GM18519 (cell line): Measurements from ENCODE around the gene AGPAT1.

Source experiments
- ATAC-seq: cut with Tn5 transposase; IDR thresholded peaks from one replicate; pipeline ENCODE4 v1.9.1; 2021; ENCODE audit warnings: mild to moderate bottlenecking, moderate library complexity; ENCODE audit not compliant: unreplicated experiment, low FRiP score

The AGPAT1 gene

GRCh38 chr6:32127409-32127716 is 48.5 kb downstream of the AGPAT1 start:
- ATAC-seq = no peak

GRCh38 chr6:32126880-32127279 is 49.0 kb downstream of the AGPAT1 start:
- no peak for ATAC-seq

DNA sequence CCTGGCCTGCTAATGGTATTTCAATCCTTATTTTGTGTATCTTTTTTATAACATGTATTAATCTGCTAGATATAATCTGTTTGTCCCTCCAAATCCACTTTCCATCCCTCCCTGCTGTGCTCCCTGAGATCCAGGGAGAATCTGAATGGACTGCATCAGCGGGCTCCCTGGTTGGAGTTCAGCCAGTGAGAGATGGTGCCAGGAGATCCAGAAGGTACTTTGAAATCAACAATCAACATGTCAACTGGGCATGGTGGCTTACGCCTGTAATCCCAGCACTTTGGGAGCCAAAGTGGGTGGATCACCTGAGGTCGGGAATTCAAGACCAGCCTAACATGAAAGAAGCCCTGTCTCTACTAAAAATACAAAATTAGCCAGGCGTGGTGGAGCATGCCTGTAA is 52.2 kb downstream of the AGPAT1 start:
- ATAC-seq = no peak

- ATAC-seq = no peak
Observed at GRCh38 chr6:32120573-32121059, 55.3 kb downstream of the AGPAT1 start.

GRCh38 chr6:32118782-32119628 is 56.9 kb downstream of the AGPAT1 start:
- ATAC-seq = no peak
